Transverse colon (tissue), 3 donors: Measurements from ENCODE around the gene IFIT5.

Experiments used
- POLR2A ChIP-seq: fragments of 450-650 bp; IDR thresholded peaks from one replicate; pipeline ENCODE4 v1.6.1; 2016; ENCODE audit warnings: antibody characterized with exemption, mild to moderate bottlenecking, moderate library complexity
- POLR2AphosphoS5 ChIP-seq, 3 donors: sonication (generic); formaldehyde crosslinking; IDR thresholded peaks; one replicate each; pipeline ENCODE4 v1.6.1; 2016; ENCODE audit warnings: antibody characterized with exemption in 3 of 3

GRCh38 chr10:89398003-89398749 is 16.2 kb upstream of the IFIT5 start:
- TF ChIP-seq POLR2A (no peak), POLR2AphosphoS5 (IDR thresholded peaks at IDR 0.05) (no peak)
